GM12878 (cell line): Measurements from ENCODE around the gene CRKL. TPM values are rescaled to one million over a fixed set of nuclear protein-coding genes. Genes with fewer than 3 reads are reported as not detected.

Source experiments
- ATAC-seq: fragments of 200-7000 bp; cut with Tn5 transposase; 3 replicates; pipeline ENCODE4 v1.9.1; 2020; ENCODE audit warnings: mild to moderate bottlenecking, moderate library complexity
- BruUV-seq: library from RNA; stranded (reverse); fragments of 400-500 nt; replicated peaks from 2 replicates; lab custom pipeline; 2021; lab: Mats Ljungman, UMichigan
- CTCF ChIA-PET: fragments of 300-600 bp; sonication (Branson Sonifier 250); formaldehyde crosslinking; extraction: SDS; loops from one replicate; lab custom pipeline; 2021; ENCODE audit warnings: inconsistent platforms; lab: Yijun Ruan, JAX
- POLR2A ChIA-PET: fragments of 350-600 bp; formaldehyde crosslinking; extraction: SDS; loops from one replicate; lab custom pipeline; 2021; ENCODE audit warnings: inconsistent platforms; lab: Charles Lee
- RAD21 ChIA-PET: fragments of 300-600 bp; sonication (Branson Sonifier 250); formaldehyde crosslinking; loops from one replicate; lab custom pipeline; 2023; ENCODE audit warnings: antibody characterized with exemption; ENCODE audit not compliant: unreplicated experiment; lab: Charles Lee
- SMC1A ChIA-PET: fragments of 300-600 bp; sonication (Branson Sonifier 250); formaldehyde crosslinking; loops from one replicate; lab custom pipeline; 2023; ENCODE audit not compliant: unreplicated experiment, uncharacterized antibody; lab: Charles Lee
- DNase-seq: peaks from one replicate; pipeline ENCODE4 v3.0.0-alpha.2; 2011; ENCODE audit warnings: low read depth, low spot score
- FAIRE-seq: peaks from 3 replicates; lab custom pipeline; 2011; peaks lifted over from hg19 to GRCh38; lab: Jason Lieb, UNC
- H2AFZ ChIP-seq: 2 replicates; pipeline ENCODE4 v1.6.0; 2011; ENCODE audit warnings: low read depth, low read length, control low read depth; ENCODE audit not compliant: control insufficient read depth
- H3K27ac ChIP-seq: 2 replicates; pipeline ENCODE4 v1.5.1; 2011; ENCODE audit warnings: control low read depth; ENCODE audit not compliant: control insufficient read depth, insufficient read depth
- H3K27me3 ChIP-seq, 2 experiments: replicated peaks in 1 of 2; 2 replicates each; pipeline versions ENCODE4 v1.6.0 to v1.6.1; 2011; ENCODE audit warnings: low read length in 1 of 2; ENCODE audit not compliant: control insufficient read depth in 2 of 2, insufficient read depth in 2 of 2
- H3K36me3 ChIP-seq, 2 experiments: 2 replicates each; pipeline ENCODE4 v1.5.1; 2011; ENCODE audit warnings: low read length in 1 of 2; ENCODE audit not compliant: control insufficient read depth in 2 of 2, insufficient read depth in 2 of 2
- H3K4me1 ChIP-seq: 2 replicates; pipeline ENCODE4 v1.6.1; 2011; ENCODE audit warnings: mild to moderate bottlenecking, low read length, moderate library complexity, mixed read lengths; ENCODE audit not compliant: control insufficient read depth, insufficient read depth
- H3K4me2 ChIP-seq: 2 replicates; pipeline ENCODE4 v1.6.0; 2011; ENCODE audit warnings: control low read depth; ENCODE audit not compliant: control insufficient read depth, insufficient read depth
- H3K4me3 ChIP-seq: fragments of 200-600 bp; sonication (generic); 2 replicates; pipeline ENCODE4 v1.5.1; 2016
- H3K79me2 ChIP-seq: 2 replicates; pipeline ENCODE4 v1.6.0; 2011; ENCODE audit warnings: low read length; ENCODE audit not compliant: control insufficient read depth, insufficient read depth
- H3K9ac ChIP-seq: 2 replicates; pipeline ENCODE4 v1.8.0; 2011; ENCODE audit warnings: low read length, control low read depth, mixed read lengths; ENCODE audit not compliant: control insufficient read depth, insufficient read depth
- H3K9me3 ChIP-seq: replicated peaks from 3 replicates; pipeline ENCODE4 v1.5.1; 2011; ENCODE audit warnings: mild to moderate bottlenecking, low read length; ENCODE audit not compliant: control insufficient read depth, insufficient read depth
- H4K20me1 ChIP-seq: 2 replicates; pipeline ENCODE4 v1.6.0; 2011; ENCODE audit not compliant: control insufficient read depth, insufficient read depth
- CBX3 ChIP-seq: fragments of 200-600 bp; sonication (generic); IDR thresholded peaks from 2 replicates; pipeline ENCODE4 v1.6.1; 2016; ENCODE audit warnings: low read depth, borderline replicate concordance
- HCFC1 ChIP-seq: fragments of 150-350 bp; IDR thresholded peaks from 2 replicates; pipeline ENCODE4 v1.6.1; 2014; ENCODE audit warnings: low read length
- MEF2A ChIP-seq: IDR thresholded peaks from 2 replicates; pipeline ENCODE4 v1.6.1; 2011; ENCODE audit warnings: low read depth, mild to moderate bottlenecking, low read length, moderate library complexity; ENCODE audit not compliant: insufficient read depth
- MXI1 ChIP-seq: fragments of 150-350 bp; IDR thresholded peaks from 2 replicates; pipeline ENCODE4 v1.6.1; 2011; ENCODE audit warnings: low read depth, mild to moderate bottlenecking, inconsistent platforms, low read length, improper control_type of control experiment
- MYB ChIP-seq: fragments of 150-350 bp; IDR thresholded peaks from 2 replicates; pipeline ENCODE4 v1.6.1; 2014; ENCODE audit warnings: mild to moderate bottlenecking, low read depth, low read length, borderline replicate concordance
- PKNOX1 ChIP-seq: fragments of 450-650 bp; IDR thresholded peaks from 2 replicates; pipeline ENCODE4 v1.6.1; 2016; ENCODE audit warnings: mild to moderate bottlenecking
- RELA ChIP-seq: fragments of 450-650 bp; IDR thresholded peaks from 2 replicates; pipeline ENCODE4 v1.8.0; 2014; ENCODE audit warnings: borderline replicate concordance; ENCODE audit not compliant: partially characterized antibody
- SMAD1 ChIP-seq: fragments of 450-650 bp; IDR thresholded peaks from 2 replicates; pipeline ENCODE4 v1.6.1; 2018; ENCODE audit warnings: mild to moderate bottlenecking, low read depth; ENCODE audit not compliant: partially characterized antibody
- STAT3 ChIP-seq: IDR thresholded peaks from 2 replicates; pipeline ENCODE4 v1.6.1; 2011; ENCODE audit warnings: low read depth, low read length, improper control_type of control experiment
- WGBS: methylation state at CpG from one replicate; pipeline ENCODE4 v1.1.6; 2016; ENCODE audit warnings: low lambda C conversion rate; ENCODE audit not compliant: insufficient replicate concordance, insufficient coverage; ENCODE audit errors: missing lambda C conversion rate; 5-methylcytosine and 5-hydroxymethylcytosine counted together
- in situ Hi-C: fragments of 300-500 bp; cut with MboI; formaldehyde crosslinking; loops from 9 replicates; pipeline ENCODE4 v1.14.3; 2018; ENCODE audit warnings: mixed read lengths
- intact Hi-C: fragments of 100-400 bp; cut with micrococcal nuclease; formaldehyde crosslinking; loops from one replicate; pipeline ENCODE4 v1.14.2; 2022; ENCODE audit not compliant: unreplicated experiment
- polyA plus RNA-seq, 11 experiments: library from polyadenylated mRNA; depleted of rRNA in 4 of 11; unstranded in 6 of 11; stranded (reverse) in 5 of 11; fragments of >200 nt; fragmentation: Nextera tagmentation in 4 of 11; fragmentation: Illumina TruSeq in 1 of 11; extraction: Ambion mirVana in 4 of 11; extraction: Trizol in 1 of 11; gene quantifications; 1 replicate in 1 of 11; 2 replicates in 10 of 11; pipeline versions ENCODE4 v1.2.1 to v1.2.3, GENCODE V29; 2011 to 2016; ENCODE audit warnings: inconsistent platforms in 2 of 11, missing spikeins in 2 of 11, low read depth in 1 of 11
- total RNA-seq, 4 experiments: library from RNA; depleted of rRNA in 3 of 4; stranded (reverse); fragments of >200 nt in 3 of 4; fragmentation: Illumina TruSeq in 1 of 4; extraction: Trizol in 1 of 4; gene quantifications; 2 replicates each; pipeline versions ENCODE4 v1.2.1 to v1.2.3, GENCODE V29; 2013 to 2021
- TF ChIP-seq, protein P1 (sequence below): fragments of 450-650 bp; formaldehyde crosslinking; IDR thresholded peaks from 2 replicates; pipeline ENCODE4 v1.4.0; 2020; ENCODE audit warnings: mild to moderate bottlenecking, moderate library complexity

Gene CRKL
- total and polyA plus RNA-seq, 10 of the 15 experiments (the other 5 are each of a cell fraction or from before 2014, with no cell fraction given): 12.6 to 61.2 (median 32.7) TPM

DNA sequence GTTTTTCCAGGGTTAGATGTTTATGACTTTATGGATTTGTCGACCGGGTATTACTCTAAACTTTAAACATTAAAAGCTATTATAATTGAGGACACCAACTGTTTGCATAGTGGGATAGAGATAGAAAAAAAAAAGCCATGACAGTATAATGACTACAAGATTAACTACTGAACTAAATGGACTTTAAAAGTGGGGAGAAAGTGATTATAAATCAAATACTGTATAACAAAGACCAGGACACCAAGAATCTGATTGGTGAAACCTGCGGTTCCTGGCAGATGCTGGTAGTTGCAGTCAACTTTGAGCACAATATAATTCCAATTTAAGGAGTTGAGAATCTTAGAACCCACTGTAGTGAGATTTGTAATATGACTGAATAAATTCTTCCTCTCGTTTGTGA is 2.5 kb downstream of the CRKL start:
- Histone ChIP-seq H3K27me3 (no peaks in the 10 kb centered on the region), H3K9me3 (no peaks in the 10 kb centered on the region), H2AFZ (no peak overlapping the region), H3K4me3 (peak overlapping the region; percentile 92), H3K9ac (peak overlapping the region; percentile 72), H3K27ac (no peak overlapping the region), H3K4me1 (peaks cover 8% of the 10 kb centered on the region), H4K20me1 (peaks cover 5% of the 10 kb centered on the region; the same call in 1 of the 2 replicates), H3K4me2 (peak overlapping the region; percentile 92), H3K79me2 (peaks cover 76% of the 10 kb centered on the region), H3K36me3 (peaks cover 1 to 4% of the 10 kb centered on the region in 2 experiments; a peak in 3 of 4 replicates)
- ChIA-PET SMC1A (no interaction called here), POLR2A (no interaction called here), RAD21 (interaction anchor here (0.5 kb wide), 1 partner anchor 36 kb away, joined by 3 read pairs; no protein-coding TSS in a partner anchor), CTCF (interaction anchor here (1.0 to 2.3 kb wide), 2 partner anchors 34 to 83 kb away, joined by 6 to 8 read pairs; partner anchors contain the start of gene THAP7)
- FAIRE-seq (no peak), DNase-seq (no peak), ATAC-seq (no peak)
- WGBS: 1% methylated on average over 4 of the region's 4 CpGs
- no peak for TF ChIP-seq PKNOX1
- no peak for TF ChIP-seq MYB
- BruUV-seq: TSS peak; percentile 68
- in situ Hi-C loops: loop anchor here (10.0 kb wide), 1 partner anchor 55 kb away; no protein-coding TSS in a partner anchor
- intact Hi-C loops: no loop called here

- H4K20me1 ChIP-seq: peaks cover 5% of the 10 kb centered on the region; the same call in 1 of the 2 replicates
- no peak for TF ChIP-seq CBX3
- TF ChIP-seq, protein P1, sequence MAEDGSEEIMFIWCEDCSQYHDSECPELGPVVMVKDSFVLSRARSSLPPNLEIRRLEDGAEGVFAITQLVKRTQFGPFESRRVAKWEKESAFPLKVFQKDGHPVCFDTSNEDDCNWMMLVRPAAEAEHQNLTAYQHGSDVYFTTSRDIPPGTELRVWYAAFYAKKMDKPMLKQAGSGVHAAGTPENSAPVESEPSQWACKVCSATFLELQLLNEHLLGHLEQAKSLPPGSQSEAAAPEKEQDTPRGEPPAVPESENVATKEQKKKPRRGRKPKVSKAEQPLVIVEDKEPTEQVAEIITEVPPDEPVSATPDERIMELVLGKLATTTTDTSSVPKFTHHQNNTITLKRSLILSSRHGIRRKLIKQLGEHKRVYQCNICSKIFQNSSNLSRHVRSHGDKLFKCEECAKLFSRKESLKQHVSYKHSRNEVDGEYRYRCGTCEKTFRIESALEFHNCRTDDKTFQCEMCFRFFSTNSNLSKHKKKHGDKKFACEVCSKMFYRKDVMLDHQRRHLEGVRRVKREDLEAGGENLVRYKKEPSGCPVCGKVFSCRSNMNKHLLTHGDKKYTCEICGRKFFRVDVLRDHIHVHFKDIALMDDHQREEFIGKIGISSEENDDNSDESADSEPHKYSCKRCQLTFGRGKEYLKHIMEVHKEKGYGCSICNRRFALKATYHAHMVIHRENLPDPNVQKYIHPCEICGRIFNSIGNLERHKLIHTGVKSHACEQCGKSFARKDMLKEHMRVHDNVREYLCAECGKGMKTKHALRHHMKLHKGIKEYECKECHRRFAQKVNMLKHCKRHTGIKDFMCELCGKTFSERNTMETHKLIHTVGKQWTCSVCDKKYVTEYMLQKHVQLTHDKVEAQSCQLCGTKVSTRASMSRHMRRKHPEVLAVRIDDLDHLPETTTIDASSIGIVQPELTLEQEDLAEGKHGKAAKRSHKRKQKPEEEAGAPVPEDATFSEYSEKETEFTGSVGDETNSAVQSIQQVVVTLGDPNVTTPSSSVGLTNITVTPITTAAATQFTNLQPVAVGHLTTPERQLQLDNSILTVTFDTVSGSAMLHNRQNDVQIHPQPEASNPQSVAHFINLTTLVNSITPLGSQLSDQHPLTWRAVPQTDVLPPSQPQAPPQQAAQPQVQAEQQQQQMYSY (CRISPR knock-in tag): no peak
- no peak for TF ChIP-seq MXI1
- TF ChIP-seq STAT3: no peak
- TF ChIP-seq RELA: no peak
- TF ChIP-seq SMAD1: no peak
- TF ChIP-seq HCFC1: no peak
- TF ChIP-seq MEF2A: no peak
Measured at GRCh38 chr22:20920881-20921203, 3.6 kb downstream of the CRKL start.

More at GRCh38 chr22:20920881-20921203, 3.6 kb downstream of the CRKL start:
- H3K4me2 ChIP-seq: peak overlapping the region; percentile 92
- 47% methylated on average over 3 of the region's 3 CpGs for WGBS
- POLR2A ChIA-PET: interaction anchor here (0.8 to 1.1 kb wide), 3 partner anchors 13 to 81 kb away, joined by 3 to 4 read pairs (median 3); partner anchors contain the start of gene THAP7
- no peak for ATAC-seq
- SMC1A ChIA-PET: interaction anchor here (1.2 kb wide), 1 partner anchor 35 kb away, joined by 5 read pairs; no protein-coding TSS in a partner anchor
- RAD21 ChIA-PET: interaction anchor here (1.5 kb wide), 1 partner anchor 19 kb away, joined by 3 read pairs; no protein-coding TSS in a partner anchor
- H3K9ac ChIP-seq: peak overlapping the region; percentile 72
- in situ Hi-C loops: no loop called here
- H3K4me3 ChIP-seq: peak overlapping the region; percentile 92
- DNase-seq: no peak
- CTCF ChIA-PET: interaction anchor here (0.9 to 2.3 kb wide), 4 partner anchors 8 to 82 kb away, joined by 4 to 8 read pairs (median 5); partner anchors contain the start of gene THAP7
- H3K9me3 ChIP-seq: no peaks in the 10 kb centered on the region
- no peak for FAIRE-seq
- peaks cover 1 to 4% of the 10 kb centered on the region in 2 experiments; a peak in 3 of 4 replicates for H3K36me3 ChIP-seq
- H2AFZ ChIP-seq: no peak overlapping the region
- BruUV-seq: no TSS peak
- H3K79me2 ChIP-seq: peaks cover 87% of the 10 kb centered on the region
- H3K27me3 ChIP-seq: no peaks in the 10 kb centered on the region
- peaks cover 13% of the 10 kb centered on the region for H3K4me1 ChIP-seq
- intact Hi-C loops: no loop called here
- H3K27ac ChIP-seq: peak overlapping the region; percentile 25; the same call in 1 of the 2 replicates
